Measurements from ENCODE around the gene BHLHE40. TPM values are rescaled to one million over a fixed set of nuclear protein-coding genes. Genes with fewer than 3 reads are reported as not detected.

The BHLHE40 gene
- polyA plus RNA-seq, 2 of the 4 experiments (the other 2 are of a cell fraction), result 102 to 160 TPM

DNA sequence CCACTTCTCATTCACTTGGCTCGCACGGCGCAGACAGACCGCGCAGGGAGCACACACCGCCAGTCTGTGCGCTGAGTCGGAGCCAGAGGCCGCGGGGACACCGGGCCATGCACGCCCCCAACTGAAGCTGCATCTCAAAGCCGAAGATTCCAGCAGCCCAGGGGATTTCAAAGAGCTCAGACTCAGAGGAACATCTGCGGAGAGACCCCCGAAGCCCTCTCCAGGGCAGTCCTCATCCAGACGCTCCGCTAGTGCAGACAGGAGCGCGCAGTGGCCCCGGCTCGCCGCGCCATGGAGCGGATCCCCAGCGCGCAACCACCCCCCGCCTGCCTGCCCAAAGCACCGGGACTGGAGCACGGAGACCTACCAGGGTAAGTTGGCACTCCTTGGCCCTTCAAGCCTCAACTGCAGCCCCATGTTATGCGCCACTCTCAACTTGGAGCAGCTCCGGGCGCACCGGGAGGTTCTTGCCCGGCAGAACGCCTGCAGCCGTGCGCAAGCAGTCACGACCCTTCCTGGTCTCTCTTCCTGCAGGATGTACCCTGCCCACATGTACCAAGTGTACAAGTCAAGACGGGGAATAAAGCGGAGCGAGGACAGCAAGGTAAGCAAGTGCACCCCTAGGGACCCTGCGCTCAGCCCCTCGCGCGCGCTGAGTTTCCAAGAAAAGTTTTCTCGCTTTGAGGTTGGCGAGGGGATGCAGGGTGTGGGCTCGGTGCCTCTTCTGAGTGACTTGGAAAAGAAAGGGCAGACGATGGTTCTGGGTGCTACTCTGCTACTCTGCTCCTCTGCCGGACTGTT is at the start of gene BHLHE40 (continued):
- TF ChIP-seq EHMT2 (IDR thresholded peaks at IDR 0.05; ENCODE audit: low read depth) (no peak), ZFP36 (IDR thresholded peaks at IDR 0.05; ENCODE audit: borderline replicate concordance, partially characterized antibody) (no peak), POLR2A (IDR thresholded peaks at IDR 0.05; ENCODE audit: low read length) (peak; percentile 83), NR3C1 (IDR thresholded peaks at IDR 0.05) (no peak), SMC3 (IDR thresholded peaks at IDR 0.05) (no peak), HOXA7 (CRISPR knock-in tag; IDR thresholded peaks at IDR 0.05) (no peak), JUNB (IDR thresholded peaks at IDR 0.05) (no peak), FOXS1 (CRISPR knock-in tag; IDR thresholded peaks at IDR 0.05) (no peak), PHF8 (IDR thresholded peaks at IDR 0.05; ENCODE audit: borderline replicate concordance, low read depth) (peak; percentile 57), NPAS2 (CRISPR knock-in tag; IDR thresholded peaks at IDR 0.05; ENCODE audit: borderline replicate concordance) (no peak), ZSCAN20 (CRISPR knock-in tag; IDR thresholded peaks at IDR 0.05) (no peak), RARB (CRISPR knock-in tag; IDR thresholded peaks at IDR 0.05) (0 out of 2 replicates have a peak, but pooled peaks have one; percentile 67), JUN (IDR thresholded peaks at IDR 0.05) (peak in 1 of 2 experiments; percentile 47; a peak in 4 of 5 replicates), FOSL2 (IDR thresholded peaks at IDR 0.05) (no peak), FOSL2 (CRISPR knock-in tag; IDR thresholded peaks at IDR 0.05) (no peak; the same call in 1 of the 2 replicates)
- TF ChIP-seq, protein P1, sequence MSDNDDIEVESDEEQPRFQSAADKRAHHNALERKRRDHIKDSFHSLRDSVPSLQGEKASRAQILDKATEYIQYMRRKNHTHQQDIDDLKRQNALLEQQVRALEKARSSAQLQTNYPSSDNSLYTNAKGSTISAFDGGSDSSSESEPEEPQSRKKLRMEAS (IDR thresholded peaks at IDR 0.05), result no peak; the same call in 1 of the 2 replicates
- TF ChIP-seq, protein P2, sequence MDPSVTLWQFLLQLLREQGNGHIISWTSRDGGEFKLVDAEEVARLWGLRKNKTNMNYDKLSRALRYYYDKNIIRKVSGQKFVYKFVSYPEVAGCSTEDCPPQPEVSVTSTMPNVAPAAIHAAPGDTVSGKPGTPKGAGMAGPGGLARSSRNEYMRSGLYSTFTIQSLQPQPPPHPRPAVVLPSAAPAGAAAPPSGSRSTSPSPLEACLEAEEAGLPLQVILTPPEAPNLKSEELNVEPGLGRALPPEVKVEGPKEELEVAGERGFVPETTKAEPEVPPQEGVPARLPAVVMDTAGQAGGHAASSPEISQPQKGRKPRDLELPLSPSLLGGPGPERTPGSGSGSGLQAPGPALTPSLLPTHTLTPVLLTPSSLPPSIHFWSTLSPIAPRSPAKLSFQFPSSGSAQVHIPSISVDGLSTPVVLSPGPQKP (IDR thresholded peaks at IDR 0.05; ENCODE audit: low read depth, low read length), result no peak
- TF ChIP-seq, protein P3, sequence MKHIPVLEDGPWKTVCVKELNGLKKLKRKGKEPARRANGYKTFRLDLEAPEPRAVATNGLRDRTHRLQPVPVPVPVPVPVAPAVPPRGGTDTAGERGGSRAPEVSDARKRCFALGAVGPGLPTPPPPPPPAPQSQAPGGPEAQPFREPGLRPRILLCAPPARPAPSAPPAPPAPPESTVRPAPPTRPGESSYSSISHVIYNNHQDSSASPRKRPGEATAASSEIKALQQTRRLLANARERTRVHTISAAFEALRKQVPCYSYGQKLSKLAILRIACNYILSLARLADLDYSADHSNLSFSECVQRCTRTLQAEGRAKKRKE (CRISPR knock-in tag; IDR thresholded peaks at IDR 0.05; ENCODE audit: low read depth), result no peak
- TF ChIP-seq, protein P4, sequence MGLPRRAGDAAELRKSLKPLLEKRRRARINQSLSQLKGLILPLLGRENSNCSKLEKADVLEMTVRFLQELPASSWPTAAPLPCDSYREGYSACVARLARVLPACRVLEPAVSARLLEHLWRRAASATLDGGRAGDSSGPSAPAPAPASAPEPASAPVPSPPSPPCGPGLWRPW (IDR thresholded peaks at IDR 0.05), result no peak
- TF ChIP-seq, protein P5, sequence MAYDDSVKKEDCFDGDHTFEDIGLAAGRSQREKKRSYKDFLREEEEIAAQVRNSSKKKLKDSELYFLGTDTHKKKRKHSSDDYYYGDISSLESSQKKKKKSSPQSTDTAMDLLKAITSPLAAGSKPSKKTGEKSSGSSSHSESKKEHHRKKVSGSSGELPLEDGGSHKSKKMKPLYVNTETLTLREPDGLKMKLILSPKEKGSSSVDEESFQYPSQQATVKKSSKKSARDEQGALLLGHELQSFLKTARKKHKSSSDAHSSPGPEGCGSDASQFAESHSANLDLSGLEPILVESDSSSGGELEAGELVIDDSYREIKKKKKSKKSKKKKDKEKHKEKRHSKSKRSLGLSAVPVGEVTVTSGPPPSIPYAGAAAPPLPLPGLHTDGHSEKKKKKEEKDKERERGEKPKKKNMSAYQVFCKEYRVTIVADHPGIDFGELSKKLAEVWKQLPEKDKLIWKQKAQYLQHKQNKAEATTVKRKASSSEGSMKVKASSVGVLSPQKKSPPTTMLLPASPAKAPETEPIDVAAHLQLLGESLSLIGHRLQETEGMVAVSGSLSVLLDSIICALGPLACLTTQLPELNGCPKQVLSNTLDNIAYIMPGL (CRISPR knock-in tag; IDR thresholded peaks at IDR 0.05; ENCODE audit: borderline replicate concordance), result no peak
- TF ChIP-seq, protein P6, sequence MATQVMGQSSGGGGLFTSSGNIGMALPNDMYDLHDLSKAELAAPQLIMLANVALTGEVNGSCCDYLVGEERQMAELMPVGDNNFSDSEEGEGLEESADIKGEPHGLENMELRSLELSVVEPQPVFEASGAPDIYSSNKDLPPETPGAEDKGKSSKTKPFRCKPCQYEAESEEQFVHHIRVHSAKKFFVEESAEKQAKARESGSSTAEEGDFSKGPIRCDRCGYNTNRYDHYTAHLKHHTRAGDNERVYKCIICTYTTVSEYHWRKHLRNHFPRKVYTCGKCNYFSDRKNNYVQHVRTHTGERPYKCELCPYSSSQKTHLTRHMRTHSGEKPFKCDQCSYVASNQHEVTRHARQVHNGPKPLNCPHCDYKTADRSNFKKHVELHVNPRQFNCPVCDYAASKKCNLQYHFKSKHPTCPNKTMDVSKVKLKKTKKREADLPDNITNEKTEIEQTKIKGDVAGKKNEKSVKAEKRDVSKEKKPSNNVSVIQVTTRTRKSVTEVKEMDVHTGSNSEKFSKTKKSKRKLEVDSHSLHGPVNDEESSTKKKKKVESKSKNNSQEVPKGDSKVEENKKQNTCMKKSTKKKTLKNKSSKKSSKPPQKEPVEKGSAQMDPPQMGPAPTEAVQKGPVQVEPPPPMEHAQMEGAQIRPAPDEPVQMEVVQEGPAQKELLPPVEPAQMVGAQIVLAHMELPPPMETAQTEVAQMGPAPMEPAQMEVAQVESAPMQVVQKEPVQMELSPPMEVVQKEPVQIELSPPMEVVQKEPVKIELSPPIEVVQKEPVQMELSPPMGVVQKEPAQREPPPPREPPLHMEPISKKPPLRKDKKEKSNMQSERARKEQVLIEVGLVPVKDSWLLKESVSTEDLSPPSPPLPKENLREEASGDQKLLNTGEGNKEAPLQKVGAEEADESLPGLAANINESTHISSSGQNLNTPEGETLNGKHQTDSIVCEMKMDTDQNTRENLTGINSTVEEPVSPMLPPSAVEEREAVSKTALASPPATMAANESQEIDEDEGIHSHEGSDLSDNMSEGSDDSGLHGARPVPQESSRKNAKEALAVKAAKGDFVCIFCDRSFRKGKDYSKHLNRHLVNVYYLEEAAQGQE (IDR thresholded peaks at IDR 0.05), result peak; percentile 2; the same call in 1 of the 2 replicates
